K562 (cell line): ENCODE results near the gene CPT1C. TPM values are rescaled to one million over a fixed set of nuclear protein-coding genes. Genes with fewer than 3 reads are reported as not detected.

Source experiments
- ATAC-seq: fragments of 200-7000 bp; cut with Tn5 transposase; 3 replicates; pipeline ENCODE4 v1.9.1; 2020; ENCODE audit warnings: moderate library complexity
- BruUV-seq: library from RNA; stranded (reverse); fragments of 400-500 nt; replicated peaks from 2 replicates; lab custom pipeline; 2021; lab: Mats Ljungman, UMichigan
- CTCF ChIA-PET: fragments of 300-600 bp; formaldehyde crosslinking; extraction: SDS; loops from one replicate; lab custom pipeline; 2021; ENCODE audit warnings: low intra/inter-chr PET ratio; lab: Yijun Ruan, JAX
- POLR2A ChIA-PET: fragments of 300-600, 350-650 bp; sonication (Branson Sonifier 250); formaldehyde crosslinking; extraction: SDS; loops from one replicate; lab custom pipeline; 2021; ENCODE audit warnings: antibody characterized with exemption, inconsistent platforms; lab: Yijun Ruan, JAX
- DNase-seq, 4 experiments: peaks; one replicate each; pipeline versions ENCODE4 v3.0.0 to v3.0.0-alpha.2; 2011 to 2018; ENCODE audit warnings: low spot score in 3 of 4, mixed read lengths in 3 of 4; ENCODE audit errors: extremely low read depth in 1 of 4
- FAIRE-seq: peaks from 2 replicates; lab custom pipeline; 2011; peaks lifted over from hg19 to GRCh38; lab: Jason Lieb, UNC
- H2AFZ ChIP-seq: 2 replicates; pipeline ENCODE4 v1.6.0; 2011; ENCODE audit warnings: low read depth, low read length, control low read depth, inconsistent platforms
- H3K27ac ChIP-seq: fragments of 200-600 bp; 3 replicates; pipeline ENCODE4 v1.8.0; 2011; ENCODE audit warnings: low read depth, mild to moderate bottlenecking, control low read depth, inconsistent platforms, low read length, moderate library complexity, mixed read lengths; ENCODE audit errors: extremely low read depth
- H3K27me3 ChIP-seq, 2 experiments: fragments of 300-600 bp in 1 of 2; 2 replicates in 1 of 2; 3 replicates in 1 of 2; pipeline versions ENCODE4 v1.6.0 to v1.8.0; 2011; ENCODE audit warnings: inconsistent platforms in 2 of 2, low read length in 2 of 2, mild to moderate bottlenecking in 1 of 2, mixed read lengths in 1 of 2, moderate library complexity in 1 of 2; ENCODE audit not compliant: control insufficient read depth in 2 of 2, insufficient read depth in 2 of 2
- H3K36me3 ChIP-seq: fragments of 300-600 bp; 3 replicates; pipeline ENCODE4 v1.8.0; 2011; ENCODE audit warnings: mild to moderate bottlenecking, low read length, inconsistent platforms; ENCODE audit not compliant: control insufficient read depth, insufficient read depth
- H3K4me1 ChIP-seq, 2 experiments: fragments of 200-600 bp in 1 of 2; replicated peaks in 1 of 2; 2 replicates in 1 of 2; 3 replicates in 1 of 2; pipeline versions ENCODE4 v1.5.1 to v1.8.0; 2011; ENCODE audit warnings: inconsistent platforms in 2 of 2, low read length in 2 of 2, mild to moderate bottlenecking in 1 of 2, mixed read lengths in 1 of 2, moderate library complexity in 1 of 2; ENCODE audit not compliant: control insufficient read depth in 2 of 2, insufficient read depth in 2 of 2
- H3K4me2 ChIP-seq: 2 replicates; pipeline ENCODE4 v1.6.1; 2011; ENCODE audit warnings: low read length, control low read depth, inconsistent platforms, mixed read lengths; ENCODE audit not compliant: insufficient read depth
- H3K4me3 ChIP-seq: fragments of 200-600 bp; sonication (generic), shearing (Covaris generic); 2 replicates; pipeline ENCODE4 v1.5.1; 2016; ENCODE audit warnings: control low read depth, inconsistent platforms
- H3K79me2 ChIP-seq: fragments of 200-600 bp; 3 replicates; pipeline ENCODE4 v1.8.0; 2011; ENCODE audit warnings: low read length, inconsistent platforms; ENCODE audit not compliant: control insufficient read depth, insufficient read depth
- H3K9ac ChIP-seq, 2 experiments: 2 replicates each; pipeline versions ENCODE4 v1.6.0 to v1.6.1; 2011; ENCODE audit warnings: low read depth in 2 of 2, low read length in 2 of 2, control low read depth in 1 of 2, inconsistent platforms in 1 of 2, mild to moderate bottlenecking in 1 of 2, mixed read lengths in 1 of 2; ENCODE audit not compliant: insufficient read depth in 1 of 2
- H3K9me1 ChIP-seq: one replicate; pipeline ENCODE4 v1.6.0; 2011; ENCODE audit warnings: inconsistent platforms, mild to moderate bottlenecking, low read length, moderate library complexity; ENCODE audit not compliant: control insufficient read depth, insufficient read depth
- H3K9me3 ChIP-seq: replicated peaks from 2 replicates; pipeline ENCODE4 v1.5.1; 2011; ENCODE audit warnings: low read depth, low read length, inconsistent platforms; ENCODE audit not compliant: control insufficient read depth, insufficient read depth
- H4K20me1 ChIP-seq: replicated peaks from 2 replicates; pipeline ENCODE4 v1.6.1; 2011; ENCODE audit warnings: low read length, inconsistent platforms, mixed read lengths; ENCODE audit not compliant: control insufficient read depth, insufficient read depth
- CBFA2T2 ChIP-seq: fragments of 450-650 bp; conservative IDR thresholded peaks from 2 replicates; pipeline ENCODE4 v1.6.1; 2017; ENCODE audit warnings: mild to moderate bottlenecking
- CREB1 ChIP-seq, 2 experiments: sonication (generic) in 1 of 2; formaldehyde crosslinking in 1 of 2; IDR thresholded peaks; 2 replicates each; pipeline versions ENCODE4 v1.6.1 to v1.8.0; 2012 to 2022; ENCODE audit warnings: inconsistent platforms in 1 of 2, mild to moderate bottlenecking in 1 of 2, missing genetic modification reagents in 1 of 2, moderate library complexity in 1 of 2
- E2F4 ChIP-seq: sonication (generic); formaldehyde crosslinking; IDR thresholded peaks from 2 replicates; pipeline ENCODE4 v1.8.0; 2022; ENCODE audit warnings: mild to moderate bottlenecking, low read depth, missing genetic modification reagents
- ETV1 ChIP-seq: fragments of 450-650 bp; conservative IDR thresholded peaks from 2 replicates; pipeline ENCODE4 v1.6.1; 2016; ENCODE audit warnings: missing genetic modification characterization, control low read depth, low read depth, missing compliant biosample characterization
- FIP1L1 ChIP-seq: fragments of 200-400 bp; formaldehyde crosslinking; IDR thresholded peaks from 2 replicates; pipeline ENCODE4 v1.6.1; 2018; ENCODE audit warnings: mild to moderate bottlenecking, low read depth, low read length; ENCODE audit not compliant: poor library complexity, severe bottlenecking
- FOXA1 ChIP-seq: fragments of 450-650 bp; IDR thresholded peaks from 2 replicates; pipeline ENCODE4 v1.6.1; 2016; ENCODE audit warnings: mild to moderate bottlenecking, borderline replicate concordance
- ILF3 ChIP-seq: fragments of 450-650 bp; IDR thresholded peaks from 2 replicates; pipeline ENCODE4 v1.6.1; 2018; ENCODE audit warnings: antibody characterized with exemption, mild to moderate bottlenecking, moderate library complexity, borderline replicate concordance
- KHSRP ChIP-seq: fragments of 450-650 bp; IDR thresholded peaks from 2 replicates; pipeline ENCODE4 v1.6.1; 2017
- MTA1 ChIP-seq: fragments of 450-650 bp; IDR thresholded peaks from 2 replicates; pipeline ENCODE4 v1.6.1; 2017; ENCODE audit warnings: borderline replicate concordance
- MYC ChIP-seq, 2 experiments: fragments of 250-450 bp in 1 of 2; sonication (Bioruptor Pico) in 1 of 2; IDR thresholded peaks; 2 replicates each; pipeline versions ENCODE4 v1.5.1 to v1.6.1; 2012 to 2021; ENCODE audit warnings: low read depth in 2 of 2, borderline replicate concordance in 1 of 2, improper control_type of control experiment in 1 of 2, low read length in 1 of 2, mild to moderate bottlenecking in 1 of 2, moderate library complexity in 1 of 2
- NCOA1 ChIP-seq: fragments of 450-650 bp; IDR thresholded peaks from 2 replicates; pipeline ENCODE4 v1.6.1; 2016; ENCODE audit warnings: low read depth
- POLR2AphosphoS5 ChIP-seq: IDR thresholded peaks from 2 replicates; pipeline ENCODE4 v1.6.1; 2011; ENCODE audit warnings: mild to moderate bottlenecking, low read depth, low read length, moderate library complexity; ENCODE audit not compliant: control insufficient read depth, insufficient read depth
- TAF1 ChIP-seq: IDR thresholded peaks from 2 replicates; pipeline ENCODE4 v1.6.1; 2011; ENCODE audit warnings: mild to moderate bottlenecking, low read length, moderate library complexity; ENCODE audit not compliant: insufficient read depth, control insufficient read depth, severe bottlenecking; ENCODE audit errors: extremely low read depth
- TFAP4 ChIP-seq: sonication (generic); formaldehyde crosslinking; IDR thresholded peaks from 2 replicates; pipeline ENCODE4 v1.8.0; 2022; ENCODE audit warnings: missing genetic modification reagents, mild to moderate bottlenecking, moderate library complexity, borderline replicate concordance
- YY1 ChIP-seq, 3 experiments: IDR thresholded peaks; 2 replicates each; pipeline ENCODE4 v1.6.1; 2011; ENCODE audit warnings: low read length in 2 of 3, mild to moderate bottlenecking in 2 of 3, moderate library complexity in 2 of 3, borderline replicate concordance in 1 of 3, control low read depth in 1 of 3, low read depth in 1 of 3; ENCODE audit not compliant: insufficient read depth in 3 of 3, insufficient replicate concordance in 2 of 3, control insufficient read depth in 1 of 3, insufficient read length in 1 of 3; ENCODE audit errors: extremely low read depth in 1 of 3
- ZBTB7A ChIP-seq: IDR thresholded peaks from 2 replicates; pipeline ENCODE4 v1.6.1; 2011; ENCODE audit warnings: low read depth, mild to moderate bottlenecking, low read length, moderate library complexity, borderline replicate concordance; ENCODE audit not compliant: control insufficient read depth
- ZNF23 ChIP-seq: fragments of 250-450 bp; sonication (Bioruptor Pico); IDR thresholded peaks from 2 replicates; pipeline ENCODE4 v1.4.0; 2020; ENCODE audit warnings: mild to moderate bottlenecking
- ZNF583 ChIP-seq: fragments of 250-450 bp; sonication (Bioruptor Pico); IDR thresholded peaks from 2 replicates; pipeline ENCODE4 v1.4.0; 2020
- WGBS: fragments of 100-300 bp; shearing (Covaris generic); methylation state at CpG from one replicate; pipeline ENCODE4 v1.1.6; 2016; ENCODE audit warnings: low coverage, mixed read lengths; ENCODE audit not compliant: insufficient coverage; ENCODE audit errors: missing lambda C conversion rate; 5-methylcytosine and 5-hydroxymethylcytosine counted together
- in situ Hi-C: fragments of 300-500 bp; cut with MboI; formaldehyde crosslinking; loops from 4 replicates; pipeline ENCODE4 v1.15.0; 2018; ENCODE audit warnings: inconsistent platforms, mixed read lengths
- intact Hi-C: fragments of 100-400 bp; cut with micrococcal nuclease; formaldehyde crosslinking; loops from 2 replicates; pipeline ENCODE4 v1.14.2; 2022
- polyA plus RNA-seq, 8 experiments: library from polyadenylated mRNA; depleted of rRNA in 4 of 8; stranded (reverse) in 5 of 8; unstranded in 3 of 8; fragments of >200 nt; fragmentation: Nextera tagmentation in 2 of 8; fragmentation: Illumina TruSeq in 1 of 8; extraction: Ambion mirVana in 2 of 8; extraction: Trizol in 1 of 8; gene quantifications; 2 replicates each; pipeline versions ENCODE4 v1.2.1 to v1.2.3, GENCODE V29; 2011 to 2014; ENCODE audit warnings: inconsistent platforms in 1 of 8, missing spikeins in 1 of 8
- total RNA-seq, 7 experiments: library from RNA; depleted of rRNA in 6 of 7; stranded (reverse); fragments of >200 nt in 6 of 7; fragmentation: Illumina TruSeq in 2 of 7; extraction: Trizol in 2 of 7; gene quantifications; 2 replicates each; pipeline versions ENCODE4 v1.2.1 to v1.2.3, GENCODE V29; 2011 to 2021; ENCODE audit warnings: low replicate concordance in 1 of 7

The CPT1C gene
- total and polyA plus RNA-seq, 9 of the 15 experiments (the other 6 are each of a cell fraction or from before 2014, with no cell fraction given), result 1.9 to 12.3 (median 3.0) TPM

- FAIRE-seq (peak; percentile 99), ATAC-seq (peak; percentile 79), DNase-seq (peak; percentile 90 to 100 (median 92))
- ChIA-PET CTCF (no interaction called here), POLR2A (interaction anchor here (0.6 to 2.8 kb wide), 13 partner anchors 13 to 63 kb away, joined by 3 to 27 read pairs (median 4); partner anchors contain the start of gene PRMT1)
- Histone ChIP-seq H3K9ac (peak within 1 kb of the TSS; percentile 98 to 99), H3K36me3 (peaks cover 36% of the 10 kb centered on the region; the same call in 2 of the 3 replicates), H4K20me1 (no peaks in the 10 kb centered on the region), H3K9me1 (no peaks in the 10 kb centered on the region), H3K4me2 (peak within 1 kb of the TSS; percentile 98), H3K27me3 (no peaks in the 10 kb centered on the region), H3K4me1 (peaks cover 27 to 56% of the 10 kb centered on the region in 2 experiments), H3K4me3 (peak within 1 kb of the TSS; percentile 97), H2AFZ (peak within 1 kb of the TSS; percentile 66), H3K27ac (peak within 1 kb of the TSS; percentile 97), H3K79me2 (peaks cover 44% of the 10 kb centered on the region), H3K9me3 (no peaks in the 10 kb centered on the region)
- no TSS peak for BruUV-seq
- in situ Hi-C loops, result no loop called here
- under 1% methylated on average over 56 of the region's 87 CpGs for WGBS
- intact Hi-C loops, result loop anchor here (2.0 kb wide), 2 partner anchors 35 to 51 kb away; partner anchors contain the start of genes PRMT1 and PRR12
- no peak for TF ChIP-seq ILF3
- TF ChIP-seq TAF1, result peak; percentile 77
- peak; percentile 81 for TF ChIP-seq POLR2AphosphoS5
- TF ChIP-seq CREB1 (IDR thresholded peaks at IDR 0.05), result peak; percentile 96
- TF ChIP-seq CREB1 (CRISPR knock-in tag; IDR thresholded peaks at IDR 0.05), result peak; percentile 97
- no peak for TF ChIP-seq ZNF23 (CRISPR knock-in tag)
- TF ChIP-seq MTA1, result peak; percentile 96
- TF ChIP-seq CBFA2T2, result no peak
- TF ChIP-seq E2F4 (CRISPR knock-in tag), result peak; percentile 86
- TF ChIP-seq ETV1 (tag), result peak; percentile 39
- peak; percentile 73 for TF ChIP-seq MYC (IDR thresholded peaks at IDR 0.05; ENCODE audit: low read depth, low read length)
- TF ChIP-seq MYC (CRISPR knock-in tag; IDR thresholded peaks at IDR 0.05; ENCODE audit: borderline replicate concordance, low read depth), result 0 out of 2 replicates have a peak, but pooled peaks have one; percentile 8
- peak; percentile 92 for TF ChIP-seq TFAP4 (CRISPR knock-in tag)
- TF ChIP-seq FIP1L1, result no peak
- TF ChIP-seq NCOA1, result peak; percentile 21; the same call in 1 of the 2 replicates
- peak; percentile 82; the same call in 1 of the 2 replicates for TF ChIP-seq ZNF583 (CRISPR knock-in tag)
- TF ChIP-seq FOXA1, result no peak
- TF ChIP-seq ZBTB7A, result no peak
- TF ChIP-seq YY1 (IDR thresholded peaks at IDR 0.05; ENCODE audit: borderline replicate concordance in 1 of 3, control insufficient read depth in 1 of 3, extremely low read depth in 1 of 3, insufficient read depth in 3 of 3, insufficient read length in 1 of 3, insufficient replicate concordance in 2 of 3, low read depth in 1 of 3, low read length in 2 of 3), result peak; percentile 49 to 93 (median 90)
- no peak for TF ChIP-seq KHSRP
These were observed 49.0 kb upstream of the CPT1C start, which contains the start of gene SCAF1 for GRCh38 chr19:49641688-49642491. SCAF1 (plus strand) TSS chr19:49642209; CDS start chr19:49645027, 2,818 bp downstream.
